ENCODE results near the gene BTBD10.

BTBD10 gene

DNA sequence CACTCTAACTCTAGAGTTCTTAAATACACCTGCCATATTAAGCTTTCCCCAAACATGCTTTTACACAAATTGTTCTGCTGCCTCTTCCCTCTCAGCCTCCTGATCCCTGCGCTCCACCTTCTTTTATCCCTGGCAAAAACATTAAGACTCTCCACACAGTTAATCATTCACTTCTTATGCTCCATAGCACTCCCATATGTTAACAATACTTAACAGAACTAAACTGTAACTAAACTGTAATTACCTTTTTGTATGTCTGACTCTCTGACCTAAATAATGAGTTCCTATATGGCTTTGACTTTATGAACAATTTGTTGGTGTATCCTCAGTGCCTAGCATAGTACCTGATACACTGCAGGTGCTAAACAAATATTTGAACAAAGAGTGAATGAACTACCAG lies 71.8 kb downstream of the BTBD10 start:
- Histone ChIP-seq H3K4me1 (ENCODE audit: control insufficient read depth, low read depth, low read length) (no peaks in the 10 kb centered on the region), H3K4me3 (ENCODE audit: low read length) (no peak overlapping the region), H3K27ac (ENCODE audit: low read length) (no peak overlapping the region), H3K36me3 (ENCODE audit: control insufficient read depth, low read depth, low read length) (peaks cover 11% of the 10 kb centered on the region), H3K27me3 (ENCODE audit: control insufficient read depth, insufficient read depth, low read length) (no peaks in the 10 kb centered on the region), H3K9ac (ENCODE audit: low read length) (no peak overlapping the region), H3K9me3 (ENCODE audit: control insufficient read depth, low read depth, low read length) (no peaks in the 10 kb centered on the region)

DNA sequence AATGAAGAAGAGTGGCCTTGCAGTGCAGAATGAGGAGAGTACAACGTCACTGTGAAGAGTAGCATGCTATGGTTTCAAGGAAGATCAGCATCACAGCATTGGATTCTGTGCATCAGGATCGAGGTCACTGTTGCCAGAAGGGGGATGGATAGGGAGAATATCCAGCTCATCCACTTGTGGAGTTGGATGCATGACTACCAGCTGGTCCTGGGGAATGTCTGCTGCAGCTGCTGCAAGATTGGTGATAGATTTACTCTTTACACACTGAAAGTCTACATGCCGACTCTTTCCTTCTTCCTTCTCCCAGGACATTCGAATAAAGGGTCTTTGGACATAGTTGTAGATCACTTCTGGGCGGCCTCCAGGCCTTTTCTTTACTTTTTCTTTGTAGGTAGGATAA lies 74.3 kb downstream of the BTBD10 start:
- Histone ChIP-seq H3K27ac (ENCODE audit: low read length) (no peak overlapping the region), H3K4me3 (ENCODE audit: low read length) (no peak overlapping the region), H3K4me1 (ENCODE audit: control insufficient read depth, low read depth, low read length) (no peaks in the 10 kb centered on the region), H3K27me3 (ENCODE audit: control insufficient read depth, insufficient read depth, low read length) (no peaks in the 10 kb centered on the region), H3K36me3 (ENCODE audit: control insufficient read depth, low read depth, low read length) (peaks cover 11% of the 10 kb centered on the region), H3K9ac (ENCODE audit: low read length) (no peak overlapping the region), H3K9me3 (ENCODE audit: control insufficient read depth, low read depth, low read length) (no peaks in the 10 kb centered on the region)

GRCh38 chr11:13386567-13386966 lies 76.5 kb downstream of the BTBD10 start:
- no peaks in the 10 kb centered on the region for H3K4me1 ChIP-seq (ENCODE audit: control insufficient read depth, low read depth, low read length)
- H3K36me3 ChIP-seq (ENCODE audit: control insufficient read depth, low read depth, low read length): peaks cover 11% of the 10 kb centered on the region
- H3K4me3 ChIP-seq (ENCODE audit: low read length): no peak overlapping the region
- no peak overlapping the region for H3K9ac ChIP-seq (ENCODE audit: low read length)
- H3K27ac ChIP-seq (ENCODE audit: low read length): no peak overlapping the region
- H3K27me3 ChIP-seq (ENCODE audit: control insufficient read depth, insufficient read depth, low read length): no peaks in the 10 kb centered on the region
- no peaks in the 10 kb centered on the region for H3K9me3 ChIP-seq (ENCODE audit: control insufficient read depth, low read depth, low read length)

DNA sequence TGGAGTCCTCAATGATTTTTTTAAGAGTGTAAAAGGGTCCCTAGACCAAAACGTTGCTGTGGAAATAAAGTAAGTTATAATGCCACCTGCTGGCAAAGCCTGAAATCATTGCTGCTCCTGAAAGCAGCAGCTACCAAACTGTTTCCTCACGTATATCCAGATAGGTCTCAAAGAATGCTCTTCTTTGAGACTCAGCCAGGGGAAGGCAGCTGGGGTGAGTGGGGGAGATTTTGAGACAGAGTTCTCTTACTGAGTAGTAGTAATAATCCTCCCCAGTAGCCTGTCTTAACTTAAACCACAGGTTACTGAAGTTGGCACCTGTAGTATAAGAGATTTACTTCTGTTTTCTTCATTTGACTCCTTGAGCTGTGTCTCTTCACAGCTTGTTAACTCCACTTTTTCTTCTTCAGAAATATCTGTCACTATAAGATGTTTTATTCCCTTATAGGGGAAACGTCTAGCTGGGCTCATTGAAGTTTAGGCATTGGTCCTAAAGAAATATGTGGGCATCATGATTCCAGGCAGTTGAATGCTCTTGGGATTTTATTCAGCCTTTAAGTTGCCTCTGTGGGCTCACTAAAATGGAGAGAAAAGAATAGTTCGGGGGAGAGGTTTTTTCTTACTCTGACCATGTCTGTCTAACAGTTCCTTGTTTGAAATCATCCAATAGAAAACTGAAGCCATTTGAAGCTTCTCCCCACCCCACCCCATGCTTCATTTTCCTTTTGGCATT lies 77.9 kb downstream of the BTBD10 start:
- no peak overlapping the region for H3K4me3 ChIP-seq (ENCODE audit: low read length)
- H3K4me1 ChIP-seq (ENCODE audit: control insufficient read depth, low read depth, low read length): no peaks in the 10 kb centered on the region
- H3K36me3 ChIP-seq (ENCODE audit: control insufficient read depth, low read depth, low read length): peaks cover 11% of the 10 kb centered on the region
- H3K27ac ChIP-seq (ENCODE audit: low read length): no peak overlapping the region
- H3K9ac ChIP-seq (ENCODE audit: low read length): no peak overlapping the region
- no peaks in the 10 kb centered on the region for H3K27me3 ChIP-seq (ENCODE audit: control insufficient read depth, insufficient read depth, low read length)
- H3K9me3 ChIP-seq (ENCODE audit: control insufficient read depth, low read depth, low read length): no peaks in the 10 kb centered on the region

GRCh38 chr11:13382751-13383150 lies 80.3 kb downstream of the BTBD10 start:
- Histone ChIP-seq H3K4me3 (ENCODE audit: low read length) (no peak overlapping the region), H3K27me3 (ENCODE audit: control insufficient read depth, insufficient read depth, low read length) (no peaks in the 10 kb centered on the region), H3K27ac (ENCODE audit: low read length) (no peak overlapping the region), H3K4me1 (ENCODE audit: control insufficient read depth, low read depth, low read length) (no peaks in the 10 kb centered on the region), H3K9ac (ENCODE audit: low read length) (no peak overlapping the region), H3K9me3 (ENCODE audit: control insufficient read depth, low read depth, low read length) (no peaks in the 10 kb centered on the region), H3K36me3 (ENCODE audit: control insufficient read depth, low read depth, low read length) (no peaks in the 10 kb centered on the region)

- Histone ChIP-seq H3K27me3 (ENCODE audit: control insufficient read depth, insufficient read depth, low read length) (no peaks in the 10 kb centered on the region), H3K9ac (ENCODE audit: low read length) (no peak overlapping the region), H3K4me1 (ENCODE audit: control insufficient read depth, low read depth, low read length) (no peaks in the 10 kb centered on the region), H3K36me3 (ENCODE audit: control insufficient read depth, low read depth, low read length) (no peaks in the 10 kb centered on the region), H3K4me3 (ENCODE audit: low read length) (no peak overlapping the region), H3K9me3 (ENCODE audit: control insufficient read depth, low read depth, low read length) (no peaks in the 10 kb centered on the region), H3K27ac (ENCODE audit: low read length) (no peak overlapping the region)
Observed at GRCh38 chr11:13380731-13381130, 82.3 kb downstream of the BTBD10 start.

DNA sequence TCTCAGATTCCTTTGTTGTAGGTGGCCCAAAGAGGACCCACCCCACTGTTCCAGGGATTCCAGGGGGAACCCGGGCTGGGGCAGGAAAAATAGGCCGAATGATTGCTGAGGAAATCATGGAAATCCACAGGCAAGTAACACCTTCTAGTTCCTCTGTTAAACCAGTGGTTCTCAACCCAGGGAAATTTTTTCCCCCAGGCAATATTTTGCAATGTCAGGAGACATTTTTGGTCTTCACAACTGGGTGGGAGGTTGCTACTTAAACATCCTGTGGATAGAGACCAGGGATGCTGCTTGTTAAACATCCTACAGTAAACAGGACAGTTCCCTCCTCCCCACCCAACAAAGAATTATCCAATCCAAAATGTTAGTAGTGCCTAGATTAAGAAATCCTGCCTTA lies 84.7 kb downstream of the BTBD10 start:
- Histone ChIP-seq H3K4me3 (ENCODE audit: low read length) (no peak overlapping the region), H3K36me3 (ENCODE audit: control insufficient read depth, low read depth, low read length) (no peaks in the 10 kb centered on the region), H3K9me3 (ENCODE audit: control insufficient read depth, low read depth, low read length) (no peaks in the 10 kb centered on the region), H3K4me1 (ENCODE audit: control insufficient read depth, low read depth, low read length) (no peaks in the 10 kb centered on the region), H3K9ac (ENCODE audit: low read length) (no peak overlapping the region), H3K27ac (ENCODE audit: low read length) (no peak overlapping the region), H3K27me3 (ENCODE audit: control insufficient read depth, insufficient read depth, low read length) (no peaks in the 10 kb centered on the region)

GRCh38 chr11:13376838-13377237 lies 86.2 kb downstream of the BTBD10 start:
- Histone ChIP-seq H3K36me3 (ENCODE audit: control insufficient read depth, low read depth, low read length) (no peaks in the 10 kb centered on the region), H3K4me3 (ENCODE audit: low read length) (no peak overlapping the region), H3K27me3 (ENCODE audit: control insufficient read depth, insufficient read depth, low read length) (no peaks in the 10 kb centered on the region), H3K9ac (ENCODE audit: low read length) (no peak overlapping the region), H3K4me1 (ENCODE audit: control insufficient read depth, low read depth, low read length) (no peaks in the 10 kb centered on the region), H3K27ac (ENCODE audit: low read length) (no peak overlapping the region), H3K9me3 (ENCODE audit: control insufficient read depth, low read depth, low read length) (no peaks in the 10 kb centered on the region)

DNA sequence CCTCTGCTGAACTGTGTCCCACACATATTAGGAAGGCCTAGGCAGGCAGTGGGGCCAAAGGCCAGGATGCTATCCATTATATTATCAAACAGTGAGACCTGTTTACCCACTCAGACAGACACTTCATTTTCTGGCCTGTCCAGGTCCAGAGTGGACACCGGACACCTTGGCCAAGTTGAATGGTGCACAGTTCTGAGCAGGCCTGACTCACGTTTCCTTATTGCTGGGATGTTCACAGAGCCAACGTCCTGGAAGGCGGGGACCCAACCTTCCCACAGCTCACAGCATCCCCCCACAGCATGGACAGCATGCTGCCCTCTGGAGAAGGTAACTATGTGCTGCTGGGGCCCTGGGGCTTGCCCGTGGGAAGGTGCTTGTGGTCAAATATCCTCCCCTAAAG lies 86.6 kb downstream of the BTBD10 start:
- Histone ChIP-seq H3K27ac (ENCODE audit: low read length) (no peak overlapping the region), H3K4me1 (ENCODE audit: control insufficient read depth, low read depth, low read length) (no peaks in the 10 kb centered on the region), H3K36me3 (ENCODE audit: control insufficient read depth, low read depth, low read length) (no peaks in the 10 kb centered on the region), H3K4me3 (ENCODE audit: low read length) (no peak overlapping the region), H3K9me3 (ENCODE audit: control insufficient read depth, low read depth, low read length) (no peaks in the 10 kb centered on the region), H3K27me3 (ENCODE audit: control insufficient read depth, insufficient read depth, low read length) (no peaks in the 10 kb centered on the region), H3K9ac (ENCODE audit: low read length) (no peak overlapping the region)

DNA sequence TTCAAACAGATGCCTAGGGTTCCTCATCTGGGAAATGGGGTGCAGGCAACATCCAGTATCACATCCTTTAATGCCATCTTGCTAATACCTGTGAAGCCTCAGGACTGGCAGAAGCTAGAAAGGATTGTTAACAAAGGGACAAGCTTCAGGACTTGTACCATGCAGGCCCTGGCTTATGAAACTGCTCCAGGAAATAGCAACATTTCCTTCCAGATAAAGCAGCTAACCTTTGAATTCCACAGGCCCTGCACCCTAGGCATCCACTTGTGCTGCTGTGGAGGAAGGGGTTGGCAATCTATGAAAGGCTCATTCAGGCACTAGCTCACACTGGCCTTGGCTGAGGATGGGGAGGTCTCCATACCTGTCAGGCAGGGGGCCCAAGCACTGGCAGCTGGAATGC lies 87.2 kb downstream of the BTBD10 start:
- Histone ChIP-seq H3K4me3 (ENCODE audit: low read length) (no peak overlapping the region), H3K36me3 (ENCODE audit: control insufficient read depth, low read depth, low read length) (no peaks in the 10 kb centered on the region), H3K27me3 (ENCODE audit: control insufficient read depth, insufficient read depth, low read length) (no peaks in the 10 kb centered on the region), H3K27ac (ENCODE audit: low read length) (no peak overlapping the region), H3K9me3 (ENCODE audit: control insufficient read depth, low read depth, low read length) (no peaks in the 10 kb centered on the region), H3K4me1 (ENCODE audit: control insufficient read depth, low read depth, low read length) (no peaks in the 10 kb centered on the region), H3K9ac (ENCODE audit: low read length) (no peak overlapping the region)

- H3K27ac ChIP-seq (ENCODE audit: low read length): no peak overlapping the region
- H3K9ac ChIP-seq (ENCODE audit: low read length): no peak overlapping the region
- no peaks in the 10 kb centered on the region for H3K9me3 ChIP-seq (ENCODE audit: control insufficient read depth, low read depth, low read length)
- H3K4me1 ChIP-seq (ENCODE audit: control insufficient read depth, low read depth, low read length): no peaks in the 10 kb centered on the region
- no peaks in the 10 kb centered on the region for H3K27me3 ChIP-seq (ENCODE audit: control insufficient read depth, insufficient read depth, low read length)
- no peak overlapping the region for H3K4me3 ChIP-seq (ENCODE audit: low read length)
- H3K36me3 ChIP-seq (ENCODE audit: control insufficient read depth, low read depth, low read length): no peaks in the 10 kb centered on the region
Observed at GRCh38 chr11:13373216-13373615, 89.8 kb downstream of the BTBD10 start.

GRCh38 chr11:13368041-13368446 lies 95.0 kb downstream of the BTBD10 start:
- Histone ChIP-seq H3K9me3 (ENCODE audit: control insufficient read depth, low read depth, low read length) (no peaks in the 10 kb centered on the region), H3K4me1 (ENCODE audit: control insufficient read depth, low read depth, low read length) (no peaks in the 10 kb centered on the region), H3K9ac (ENCODE audit: low read length) (no peak overlapping the region), H3K36me3 (ENCODE audit: control insufficient read depth, low read depth, low read length) (no peaks in the 10 kb centered on the region), H3K4me3 (ENCODE audit: low read length) (no peak overlapping the region), H3K27ac (ENCODE audit: low read length) (no peak overlapping the region), H3K27me3 (ENCODE audit: control insufficient read depth, insufficient read depth, low read length) (no peaks in the 10 kb centered on the region)

Data from iPS-18a (cell line).